Aorta (tissue), 5 donors: ENCODE measurements around the gene FTO. TPM values are rescaled to one million over a fixed set of nuclear protein-coding genes. Genes with fewer than 3 reads are reported as not detected.

Experiments
- ATAC-seq: fragments of 200-7000 bp; cut with Tn5 transposase; one replicate; pipeline ENCODE4 v1.9.1; 2022; ENCODE audit warnings: moderate library complexity; ENCODE audit not compliant: low FRiP score
- DNase-seq, 2 donors: peaks; one replicate each; pipeline ENCODE4 v3.0.0-alpha.2; 2020
- H3K27ac ChIP-seq, 2 donors: one replicate each; pipeline ENCODE4 v1.5.1; 2013; ENCODE audit warnings: low read length in 2 of 2, mild to moderate bottlenecking in 2 of 2, moderate library complexity in 2 of 2, control low read depth in 1 of 2, inconsistent platforms in 1 of 2, low read depth in 1 of 2
- H3K27me3 ChIP-seq, 2 donors: one replicate each; pipeline ENCODE4 v1.6.1; 2013; ENCODE audit warnings: control low read depth in 1 of 2, low read length in 1 of 2, mild to moderate bottlenecking in 1 of 2, moderate library complexity in 1 of 2; ENCODE audit not compliant: insufficient read depth in 2 of 2, control insufficient read depth in 1 of 2
- H3K36me3 ChIP-seq, 2 donors: one replicate each; pipeline ENCODE4 v1.6.1; 2013; ENCODE audit warnings: control low read depth in 1 of 2, low read length in 1 of 2, mild to moderate bottlenecking in 1 of 2; ENCODE audit not compliant: insufficient read depth in 2 of 2, control insufficient read depth in 1 of 2
- H3K4me1 ChIP-seq, 2 donors: one replicate each; pipeline ENCODE4 v1.6.1; 2013; ENCODE audit warnings: low read length in 2 of 2, control low read depth in 1 of 2, mild to moderate bottlenecking in 1 of 2, moderate library complexity in 1 of 2; ENCODE audit not compliant: insufficient read depth in 2 of 2, control insufficient read depth in 1 of 2
- H3K4me3 ChIP-seq, 2 donors: one replicate each; pipeline ENCODE4 v1.5.1; 2013; ENCODE audit warnings: low read length in 2 of 2, control low read depth in 1 of 2, mild to moderate bottlenecking in 1 of 2
- H3K9me3 ChIP-seq: one replicate; pipeline ENCODE4 v1.6.1; 2013; ENCODE audit warnings: mild to moderate bottlenecking, low read length; ENCODE audit not compliant: control insufficient read depth
- WGBS, 2 donors: extraction: QIAGEN DNeasy Blood & Tissue Kit; methylation state at CpG; one replicate each; pipeline ENCODE4 v1.1.7; 2013; 5-methylcytosine and 5-hydroxymethylcytosine counted together
- intact Hi-C, 2 donors: fragments of 100-400 bp; cut with DNase I; formaldehyde crosslinking; loops; one replicate each; pipeline versions ENCODE4 v1.14.2 to v1.15.0; 2022
- polyA plus RNA-seq, 2 donors: library from polyadenylated mRNA; stranded (reverse); fragments of 200-250 nt; gene quantifications; one replicate each; pipeline ENCODE4 v1.2.3, GENCODE V29; 2013
- total RNA-seq, 2 donors: library from RNA; stranded (reverse); fragmentation: NEBNext Ultra II Directional; extraction: Animal tissue kit (Norgen Biotek cat#: 25700); gene quantifications; one replicate each; pipeline ENCODE4 v1.2.1, GENCODE V29; 2021
- donor health status: healthy with polysubstance abuse.
- donor health status: Bipolar disorder and iron deficiency.
- donor health status: DM: no; HTN: no; CAD: no.
- donor health status: DM: no; HTN: no; CAD: no.
- donor health status: DM: yes; HTN: yes; CAD: no.

FTO gene
- total and polyA plus RNA-seq, 4 donors: 17.9 to 97.7 (median 55.6) TPM

DNA sequence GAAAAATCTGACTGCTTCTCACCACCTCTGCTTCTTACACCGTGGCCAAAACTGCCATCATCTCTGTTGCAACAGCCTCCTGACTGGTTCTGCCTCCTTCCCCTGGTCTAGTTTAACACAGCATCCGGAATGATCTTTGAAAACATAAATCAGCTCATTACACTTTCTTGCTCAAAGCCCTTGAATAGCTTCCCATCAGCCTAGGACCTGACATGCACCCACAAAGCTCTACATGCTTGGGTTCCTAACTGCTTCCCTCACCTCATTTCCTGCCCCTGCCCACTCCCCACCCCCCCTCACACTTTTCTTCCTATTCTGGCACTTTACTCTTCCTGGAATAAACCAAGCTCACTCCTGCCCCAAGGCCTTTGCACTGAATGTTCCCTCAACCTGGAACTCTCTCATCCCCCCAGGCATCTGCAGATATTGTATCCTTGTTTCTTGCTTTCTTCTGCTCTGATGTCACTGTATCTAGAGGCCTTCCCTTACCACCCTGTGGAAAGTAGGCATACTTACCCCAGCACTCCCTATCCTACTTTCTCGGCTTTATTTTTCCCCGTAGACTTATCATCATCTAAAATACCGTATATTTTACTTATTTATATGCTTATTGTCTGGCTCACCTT, 112.4 kb downstream of the FTO start:
- no peaks in the 10 kb centered on the region for H3K9me3 ChIP-seq
- no peak for DNase-seq
- H3K27ac ChIP-seq: no peak overlapping the region
- no peak for ATAC-seq
- 87 to 96% methylated on average over 5 of the region's 5 CpGs for WGBS, 2 donors
- no peaks in the 10 kb centered on the region for H3K36me3 ChIP-seq
- peaks cover 0 to 3% of the 10 kb centered on the region in 2 donors for H3K4me1 ChIP-seq
- intact Hi-C loops: no loop called here
- H3K4me3 ChIP-seq: no peak overlapping the region
- H3K27me3 ChIP-seq: no peaks in the 10 kb centered on the region

DNA sequence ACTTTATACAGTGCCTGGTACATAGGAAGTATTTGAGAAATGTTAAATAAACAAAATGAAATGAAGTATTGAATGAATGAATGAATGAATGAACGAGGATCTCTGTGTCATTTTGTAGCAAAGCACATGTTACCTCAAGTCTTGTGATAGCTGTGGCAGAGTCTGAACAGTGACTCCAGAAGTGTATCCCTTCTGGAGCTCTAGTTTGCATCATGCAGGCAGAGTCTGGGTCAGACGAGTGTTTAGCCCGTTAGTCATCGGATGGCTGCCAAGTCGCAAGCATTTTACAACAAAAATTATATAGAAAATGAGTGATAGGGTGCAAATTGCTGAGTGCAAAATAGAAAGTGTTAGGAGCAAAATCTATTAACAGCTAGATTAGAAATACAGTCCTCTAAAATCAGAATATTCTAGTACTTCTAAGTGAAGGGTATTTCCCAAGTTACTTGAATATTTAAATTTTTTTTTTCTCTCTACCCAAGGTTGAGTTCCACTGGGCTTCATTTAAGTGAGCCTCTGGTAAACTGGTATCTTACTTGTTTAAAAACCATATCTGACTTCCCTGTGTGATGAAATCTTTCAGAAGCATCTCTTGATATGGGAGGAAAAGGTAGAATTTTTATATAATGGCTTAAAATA, 113.3 kb downstream of the FTO start:
- WGBS, 2 donors: 29 to 42% methylated on average over 5 of the region's 5 CpGs
- H3K27me3 ChIP-seq: no peaks in the 10 kb centered on the region
- no peaks in the 10 kb centered on the region for H3K36me3 ChIP-seq
- DNase-seq: peak; percentile 63 to 72
- no peak overlapping the region for H3K27ac ChIP-seq
- no peak for ATAC-seq
- H3K4me3 ChIP-seq: no peak overlapping the region
- H3K9me3 ChIP-seq: no peaks in the 10 kb centered on the region
- peaks cover 3 to 4% of the 10 kb centered on the region in 2 donors for H3K4me1 ChIP-seq
- intact Hi-C loops: no loop called here

DNA sequence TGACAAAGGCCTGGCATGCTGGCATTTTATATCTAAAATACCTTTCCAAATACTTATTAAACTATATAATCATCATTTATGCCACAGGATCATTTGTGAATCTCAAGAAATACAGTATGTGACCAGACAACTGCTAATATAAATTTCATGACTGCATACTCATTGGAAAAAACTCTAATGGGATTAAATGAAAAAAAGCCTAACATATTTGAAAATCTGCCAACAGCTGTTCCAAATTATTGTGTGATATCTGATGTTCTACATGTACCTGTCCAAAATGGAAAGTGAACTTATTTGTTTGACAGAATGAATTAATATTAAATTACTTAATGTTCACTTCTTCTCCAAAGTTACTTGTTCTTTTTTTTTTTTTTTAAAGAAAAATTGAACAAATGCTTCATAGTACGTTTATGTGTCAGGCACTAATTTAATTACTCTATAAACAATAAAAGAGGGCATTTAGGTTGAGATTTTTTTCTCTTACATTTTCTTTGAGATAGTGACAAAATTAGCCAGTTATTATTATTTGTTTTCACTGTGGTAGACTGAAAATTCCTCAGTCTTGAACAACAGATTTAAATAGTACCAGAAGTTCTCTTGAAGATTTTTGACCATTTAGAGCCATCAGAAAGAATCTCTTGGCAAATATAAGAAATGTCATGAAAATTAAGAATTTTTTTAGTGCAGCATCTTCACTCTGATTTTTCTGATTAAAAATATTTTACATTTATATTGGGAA, 114.0 kb downstream of the FTO start:
- ATAC-seq (no peak), DNase-seq (no peak)
- intact Hi-C loops: no loop called here
- Histone ChIP-seq H3K4me3 (no peak overlapping the region), H3K36me3 (no peaks in the 10 kb centered on the region), H3K4me1 (peaks cover 3 to 4% of the 10 kb centered on the region in 2 donors), H3K9me3 (no peaks in the 10 kb centered on the region), H3K27ac (no peak overlapping the region), H3K27me3 (no peaks in the 10 kb centered on the region)
- 16 to 38% methylated on average over 1 of the region's 1 CpG for WGBS, 2 donors

DNA sequence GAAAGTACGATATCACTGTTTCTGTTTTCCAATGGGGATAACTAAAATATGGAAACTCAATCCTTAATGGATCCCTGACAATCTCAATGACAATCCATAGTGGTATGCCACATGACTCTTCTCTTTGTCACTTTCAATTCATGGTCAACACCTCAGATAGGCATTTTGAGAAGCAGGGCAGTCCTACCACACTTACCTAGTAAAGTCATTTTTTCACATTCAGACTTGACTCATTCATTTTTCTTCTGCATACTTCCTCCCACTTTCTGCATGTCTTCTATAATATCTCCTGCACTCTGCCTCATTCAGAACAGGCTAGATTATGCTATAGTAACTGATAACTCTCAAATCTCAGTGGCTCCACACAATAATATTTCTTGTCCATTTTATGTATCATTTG, 117.5 kb downstream of the FTO start:
- DNase-seq (no peak), ATAC-seq (no peak)
- H3K36me3 ChIP-seq: peaks cover 3 to 6% of the 10 kb centered on the region in 2 donors
- H3K27ac ChIP-seq: no peak overlapping the region
- no peaks in the 10 kb centered on the region for H3K9me3 ChIP-seq
- WGBS, 2 donors: 70 to 73% methylated on average over 1 of the region's 1 CpG
- intact Hi-C loops: no loop called here
- no peaks in the 10 kb centered on the region for H3K27me3 ChIP-seq
- H3K4me1 ChIP-seq: peaks cover 3 to 4% of the 10 kb centered on the region in 2 donors
- no peak overlapping the region for H3K4me3 ChIP-seq

DNA sequence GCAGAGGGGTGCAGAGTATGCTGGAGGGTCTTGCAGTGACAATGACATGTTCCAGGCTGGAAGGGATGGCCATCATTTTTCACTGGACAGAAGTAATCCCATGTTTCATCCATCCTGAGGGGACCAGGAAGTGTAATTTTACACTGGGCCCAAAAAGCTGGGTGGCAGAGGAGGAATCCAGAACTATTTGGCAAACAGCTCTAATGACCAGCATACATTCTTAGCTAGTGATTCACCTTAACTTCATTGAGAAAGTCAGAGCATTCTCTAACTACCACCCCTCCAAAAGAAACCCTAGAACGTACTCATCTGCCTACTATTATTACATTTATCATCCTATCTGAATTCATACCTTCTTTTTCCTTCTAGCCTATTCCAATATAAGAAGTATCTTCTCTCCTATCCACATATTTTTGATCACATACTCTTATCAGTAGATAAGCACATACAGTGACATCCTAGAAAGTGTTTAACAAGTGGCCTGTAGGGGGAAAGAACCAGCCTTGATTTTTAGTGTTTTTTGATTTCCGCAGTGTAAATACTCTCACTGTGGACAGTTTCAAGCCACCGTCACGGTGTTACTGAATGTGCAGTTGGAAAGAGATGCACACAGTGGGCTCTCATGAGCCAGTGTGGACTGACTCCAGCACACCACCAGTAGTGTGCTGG, 118.1 kb downstream of the FTO start:
- Histone ChIP-seq H3K9me3 (no peaks in the 10 kb centered on the region), H3K27me3 (no peaks in the 10 kb centered on the region), H3K36me3 (peaks cover 3 to 9% of the 10 kb centered on the region in 2 donors), H3K4me1 (peaks cover 3 to 4% of the 10 kb centered on the region in 2 donors), H3K27ac (peak overlapping the region in 1 of 2 donors; percentile 21), H3K4me3 (no peak overlapping the region)
- no peak for DNase-seq
- intact Hi-C loops: no loop called here
- ATAC-seq: no peak
- 62 to 63% methylated on average over 4 of the region's 4 CpGs for WGBS, 2 donors

DNA sequence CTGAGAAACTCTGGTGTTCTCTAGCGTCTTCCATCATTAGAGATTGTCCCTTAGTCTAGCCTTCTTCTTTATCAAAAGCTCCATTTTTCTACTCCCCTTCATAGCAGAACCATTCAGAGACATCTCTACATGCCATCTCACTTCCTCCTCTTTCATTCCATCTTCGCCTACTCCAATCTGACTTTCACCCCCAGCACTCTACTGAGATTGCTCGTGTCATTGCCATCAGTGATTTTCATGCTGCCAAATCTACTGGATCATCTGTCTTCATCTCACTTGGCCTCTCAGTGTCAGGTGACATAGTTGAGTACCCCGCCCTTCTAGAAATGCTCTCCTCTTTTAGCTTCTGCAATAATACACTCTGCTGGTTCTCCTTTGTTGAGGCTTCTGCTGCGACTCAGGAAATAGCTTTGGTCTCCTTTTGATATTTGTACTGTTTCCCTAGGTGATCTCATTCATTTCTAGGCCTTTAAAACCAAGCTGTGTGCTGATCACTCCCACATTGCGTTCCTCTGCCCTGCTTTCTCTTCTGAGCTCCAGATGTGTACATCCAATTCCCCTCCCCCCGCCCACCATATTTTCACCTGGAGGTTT, 119.1 kb downstream of the FTO start:
- intact Hi-C loops: no loop called here
- 94% methylated on average over 7 of the region's 7 CpGs for WGBS, 2 donors
- Histone ChIP-seq H3K27ac (no peak overlapping the region), H3K27me3 (no peaks in the 10 kb centered on the region), H3K36me3 (peaks cover 3 to 9% of the 10 kb centered on the region in 2 donors), H3K9me3 (no peaks in the 10 kb centered on the region), H3K4me1 (peaks cover 2 to 4% of the 10 kb centered on the region in 2 donors), H3K4me3 (no peak overlapping the region)
- ATAC-seq (no peak), DNase-seq (no peak)

DNA sequence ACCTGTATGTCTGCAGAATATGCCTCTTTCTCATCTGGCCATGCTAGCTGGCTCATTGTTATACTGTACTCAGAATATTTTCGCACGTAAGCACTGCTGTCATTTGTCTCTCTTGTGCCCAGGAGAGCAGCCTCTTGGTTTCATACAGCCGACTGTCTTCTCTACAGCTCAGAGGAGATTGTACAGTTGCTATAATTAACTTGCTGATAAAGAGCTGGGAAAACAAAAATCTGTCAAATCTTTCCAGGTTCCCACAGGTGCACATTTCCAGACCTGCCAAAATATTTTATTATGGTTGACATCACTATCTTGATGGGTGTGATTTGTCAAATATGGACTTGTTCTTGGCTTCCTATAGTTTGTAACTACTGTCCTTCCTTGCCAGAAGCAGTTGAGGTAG, 122.7 kb downstream of the FTO start:
- ATAC-seq (no peak), DNase-seq (no peak)
- Histone ChIP-seq H3K27me3 (no peaks in the 10 kb centered on the region), H3K36me3 (peaks cover 3 to 9% of the 10 kb centered on the region in 2 donors), H3K27ac (no peak overlapping the region), H3K9me3 (no peaks in the 10 kb centered on the region), H3K4me3 (no peak overlapping the region), H3K4me1 (peaks cover 2 to 6% of the 10 kb centered on the region in 2 donors)
- 41 to 44% methylated on average over 3 of the region's 3 CpGs for WGBS, 2 donors
- intact Hi-C loops: no loop called here

DNA sequence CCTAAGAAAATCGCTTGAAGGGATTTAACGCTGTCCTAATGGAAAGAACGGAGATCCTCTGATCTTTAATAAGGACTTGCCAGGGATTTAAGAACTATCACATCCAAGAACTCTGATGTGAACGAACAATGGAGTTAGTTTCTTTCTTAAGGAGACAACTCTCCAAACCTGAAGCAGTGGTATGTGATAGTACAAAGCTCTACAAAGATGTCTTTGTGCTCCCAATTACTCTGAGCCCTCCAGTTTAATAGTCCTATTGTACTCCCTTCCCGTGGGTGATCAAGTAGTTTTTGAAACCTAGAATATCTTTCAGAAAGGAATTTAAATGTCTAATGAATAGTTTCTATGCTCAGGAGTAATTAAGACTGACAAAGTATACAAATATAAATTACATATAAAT, 123.8 kb downstream of the FTO start:
- intact Hi-C loops: no loop called here
- no peaks in the 10 kb centered on the region for H3K27me3 ChIP-seq
- H3K9me3 ChIP-seq: no peaks in the 10 kb centered on the region
- WGBS, 2 donors: 81 to 89% methylated on average over 5 of the region's 5 CpGs
- H3K27ac ChIP-seq: no peak overlapping the region
- H3K4me3 ChIP-seq: no peak overlapping the region
- H3K36me3 ChIP-seq: peaks cover 3 to 9% of the 10 kb centered on the region in 2 donors
- ATAC-seq (no peak), DNase-seq (no peak)
- H3K4me1 ChIP-seq: peaks cover 0 to 6% of the 10 kb centered on the region in 2 donors
